LNCAP (cell line): ENCODE data around the gene SF1.

ENCODE experiments used
- TF ChIP-seq, protein P1 (sequence below): fragments of 450-650 bp; IDR thresholded peaks from 2 replicates; pipeline ENCODE4 v1.5.1; 2017; ENCODE audit warnings: mild to moderate bottlenecking

SF1 gene

DNA sequence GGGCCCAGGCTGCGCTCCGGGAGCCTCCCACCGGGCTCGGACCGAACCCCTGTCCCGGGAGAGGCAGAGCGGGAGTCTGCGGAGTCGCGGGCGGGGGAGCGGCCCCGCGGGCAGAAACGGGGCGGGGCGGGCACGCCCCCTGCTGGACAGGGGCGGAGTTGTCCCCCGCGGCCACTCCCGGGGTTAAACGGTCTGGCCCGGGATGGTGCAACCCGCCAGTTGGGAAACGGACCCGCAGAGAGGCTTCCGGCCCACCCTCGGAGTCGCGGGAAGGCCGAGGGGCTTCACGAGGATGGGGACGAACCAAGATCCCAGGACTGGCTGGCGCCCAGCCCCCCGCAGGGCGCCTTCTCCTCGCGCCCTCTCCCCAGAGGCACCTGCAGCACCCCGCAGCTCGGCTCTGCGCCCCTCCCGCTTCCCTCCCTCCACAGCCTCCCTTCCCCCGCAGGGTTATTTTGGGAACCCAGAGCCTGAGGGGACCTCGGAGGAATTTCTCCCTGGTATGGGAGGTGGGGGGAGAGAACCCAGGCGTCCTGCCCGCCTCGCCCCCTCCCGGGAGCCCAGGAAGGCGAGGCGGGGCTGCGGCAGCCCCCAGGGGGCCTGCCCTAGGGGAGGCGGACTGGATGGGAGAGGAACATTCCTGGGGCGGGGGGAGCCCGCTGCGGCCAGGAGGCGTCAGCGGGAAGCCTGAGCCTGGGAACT is 35.3 kb downstream of the SF1 start:
- TF ChIP-seq, protein P1, sequence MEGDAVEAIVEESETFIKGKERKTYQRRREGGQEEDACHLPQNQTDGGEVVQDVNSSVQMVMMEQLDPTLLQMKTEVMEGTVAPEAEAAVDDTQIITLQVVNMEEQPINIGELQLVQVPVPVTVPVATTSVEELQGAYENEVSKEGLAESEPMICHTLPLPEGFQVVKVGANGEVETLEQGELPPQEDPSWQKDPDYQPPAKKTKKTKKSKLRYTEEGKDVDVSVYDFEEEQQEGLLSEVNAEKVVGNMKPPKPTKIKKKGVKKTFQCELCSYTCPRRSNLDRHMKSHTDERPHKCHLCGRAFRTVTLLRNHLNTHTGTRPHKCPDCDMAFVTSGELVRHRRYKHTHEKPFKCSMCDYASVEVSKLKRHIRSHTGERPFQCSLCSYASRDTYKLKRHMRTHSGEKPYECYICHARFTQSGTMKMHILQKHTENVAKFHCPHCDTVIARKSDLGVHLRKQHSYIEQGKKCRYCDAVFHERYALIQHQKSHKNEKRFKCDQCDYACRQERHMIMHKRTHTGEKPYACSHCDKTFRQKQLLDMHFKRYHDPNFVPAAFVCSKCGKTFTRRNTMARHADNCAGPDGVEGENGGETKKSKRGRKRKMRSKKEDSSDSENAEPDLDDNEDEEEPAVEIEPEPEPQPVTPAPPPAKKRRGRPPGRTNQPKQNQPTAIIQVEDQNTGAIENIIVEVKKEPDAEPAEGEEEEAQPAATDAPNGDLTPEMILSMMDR: peak; percentile 92

DNA sequence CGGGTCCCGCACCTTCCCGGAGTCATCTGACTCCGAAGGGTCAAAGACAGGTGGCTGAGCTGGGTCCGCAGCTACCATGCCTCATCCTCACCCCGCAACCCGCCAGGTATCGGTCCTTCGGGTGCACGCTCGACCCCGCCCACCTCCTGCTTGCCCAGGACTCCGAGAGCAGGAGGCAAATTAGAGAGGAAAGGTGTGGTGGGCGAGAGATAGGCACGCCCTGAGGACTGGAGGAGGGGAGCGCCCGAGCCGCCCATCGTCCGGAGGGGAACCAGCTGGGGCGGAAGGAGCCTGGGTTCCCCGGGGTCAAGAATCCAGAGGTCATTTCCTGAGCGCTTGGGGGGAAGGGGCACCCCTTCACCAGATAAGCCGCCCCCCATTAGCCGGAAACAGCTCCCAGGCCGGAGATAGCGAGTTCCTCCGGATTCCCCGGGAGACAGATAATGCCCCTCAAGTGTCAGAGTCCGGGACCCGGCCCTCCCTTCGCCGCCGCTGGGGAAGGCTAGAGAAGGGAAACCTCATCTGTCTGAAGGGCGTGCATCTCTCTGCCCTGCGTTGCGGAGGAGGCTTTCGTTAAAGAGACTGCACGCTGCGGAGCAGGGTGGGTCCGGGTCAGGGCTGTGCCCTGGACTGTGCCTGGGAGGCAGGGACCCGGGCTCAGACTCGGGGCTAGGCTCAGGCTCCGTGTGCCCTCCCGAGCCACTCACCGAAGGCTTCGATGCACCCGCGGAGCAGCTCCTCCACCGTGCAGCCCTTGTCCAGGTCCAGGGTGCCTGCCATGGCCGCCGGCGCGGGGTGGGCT is 36.1 kb downstream of the SF1 start:
- TF ChIP-seq, protein P1: no peak

DNA sequence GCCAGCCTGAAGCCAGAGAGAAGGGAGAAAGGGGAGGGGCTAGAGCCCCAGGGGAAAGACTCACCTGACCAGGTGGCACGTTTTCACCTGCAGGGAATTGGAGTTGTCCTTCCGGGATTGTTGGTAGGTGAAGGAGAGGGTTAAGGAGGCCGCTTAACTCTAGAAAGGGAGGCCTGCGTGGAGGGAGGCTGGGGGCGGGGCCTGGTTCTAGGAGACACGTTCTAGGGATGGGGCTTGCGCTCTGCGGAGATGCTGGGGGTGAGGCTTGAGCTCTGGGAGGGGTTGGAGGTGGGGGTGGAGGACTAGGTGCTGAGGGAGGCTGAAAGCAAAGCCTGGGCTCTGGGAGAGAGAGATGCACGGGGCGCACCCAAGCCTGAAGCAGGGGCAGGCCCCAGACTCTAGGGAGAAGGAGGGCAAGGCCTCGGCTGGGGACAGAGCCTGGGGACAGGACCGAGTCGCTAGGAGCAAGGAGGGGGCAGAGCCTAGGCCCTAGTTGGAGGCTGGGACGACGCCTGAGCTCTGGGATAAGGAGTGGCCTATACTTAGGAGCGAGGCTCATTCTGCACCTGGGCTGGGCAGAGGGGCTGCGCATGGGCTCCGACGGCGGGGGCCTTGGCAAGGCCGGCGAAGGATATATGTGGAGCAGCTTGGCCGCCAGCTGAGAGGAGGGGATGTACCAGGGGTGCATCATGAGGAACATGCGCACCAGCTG is 36.8 kb downstream of the SF1 start:
- TF ChIP-seq, protein P1: no peak

DNA sequence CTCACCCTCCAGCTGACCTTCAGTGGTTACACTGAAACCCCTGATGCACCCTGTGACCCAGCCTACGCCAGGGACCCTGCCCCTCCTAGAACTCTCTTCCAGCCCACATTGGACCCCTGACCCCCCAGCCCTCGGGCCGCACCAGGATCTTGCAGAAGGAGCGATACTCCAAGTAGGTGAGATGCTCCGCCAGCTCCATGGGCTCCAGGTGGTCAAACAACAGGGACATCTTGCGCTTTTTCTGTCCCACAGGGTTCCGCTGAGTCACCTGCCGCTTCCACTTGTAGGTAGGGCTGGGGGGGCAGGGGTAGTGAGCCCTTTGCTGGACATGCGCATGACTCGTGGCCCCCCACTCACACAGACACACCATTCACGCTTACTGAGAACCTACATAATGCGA is 38.5 kb downstream of the SF1 start:
- TF ChIP-seq, protein P1: no peak

DNA sequence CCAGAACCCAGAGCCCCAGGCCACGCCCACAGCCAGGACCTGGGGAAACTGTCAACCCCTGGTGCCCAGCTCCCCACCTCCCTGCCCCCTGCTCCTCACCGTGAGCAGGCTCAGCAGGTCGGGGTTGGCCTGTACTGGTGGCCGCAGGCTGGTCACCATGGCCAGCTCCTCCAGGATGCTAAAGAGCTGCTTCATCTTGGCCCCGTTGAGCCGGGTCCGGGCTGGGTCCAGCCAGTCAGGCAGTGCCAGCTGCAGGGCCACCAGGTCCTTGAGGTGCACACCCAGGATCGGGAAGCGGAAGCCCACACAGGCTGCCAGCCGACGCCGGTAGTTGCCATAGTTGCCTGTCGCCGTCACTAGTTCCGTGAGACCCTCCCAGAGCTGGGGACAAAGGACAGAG is 41.7 kb downstream of the SF1 start:
- TF ChIP-seq, protein P1: no peak

DNA sequence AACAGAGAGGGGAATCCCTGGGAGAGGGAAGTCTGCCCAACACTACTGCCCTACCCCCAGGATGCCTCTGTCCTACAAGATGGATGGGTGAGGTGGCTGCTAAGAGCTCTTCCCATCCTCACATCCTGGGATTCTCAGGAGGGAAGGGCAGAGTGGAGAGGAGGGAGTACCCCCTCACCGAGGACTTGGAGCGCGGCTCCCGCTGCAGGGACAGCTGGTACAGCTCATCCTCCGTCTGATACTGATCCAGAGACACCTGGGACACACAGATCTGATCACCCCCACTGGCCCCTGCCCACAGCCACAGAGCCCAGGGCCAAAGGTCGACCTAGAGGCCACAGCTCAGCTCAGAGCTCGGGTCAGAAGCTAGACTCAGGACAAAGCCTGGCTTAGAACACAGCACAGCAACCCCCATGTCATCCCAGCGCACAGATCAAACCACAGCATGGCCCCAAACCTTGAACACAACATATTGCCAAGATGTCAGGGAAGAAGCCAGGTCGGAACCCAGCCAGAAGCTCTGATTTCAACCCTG is 42.5 kb downstream of the SF1 start:
- TF ChIP-seq, protein P1: no peak
